ENCODE data around the gene SYT7.

The SYT7 gene

DNA sequence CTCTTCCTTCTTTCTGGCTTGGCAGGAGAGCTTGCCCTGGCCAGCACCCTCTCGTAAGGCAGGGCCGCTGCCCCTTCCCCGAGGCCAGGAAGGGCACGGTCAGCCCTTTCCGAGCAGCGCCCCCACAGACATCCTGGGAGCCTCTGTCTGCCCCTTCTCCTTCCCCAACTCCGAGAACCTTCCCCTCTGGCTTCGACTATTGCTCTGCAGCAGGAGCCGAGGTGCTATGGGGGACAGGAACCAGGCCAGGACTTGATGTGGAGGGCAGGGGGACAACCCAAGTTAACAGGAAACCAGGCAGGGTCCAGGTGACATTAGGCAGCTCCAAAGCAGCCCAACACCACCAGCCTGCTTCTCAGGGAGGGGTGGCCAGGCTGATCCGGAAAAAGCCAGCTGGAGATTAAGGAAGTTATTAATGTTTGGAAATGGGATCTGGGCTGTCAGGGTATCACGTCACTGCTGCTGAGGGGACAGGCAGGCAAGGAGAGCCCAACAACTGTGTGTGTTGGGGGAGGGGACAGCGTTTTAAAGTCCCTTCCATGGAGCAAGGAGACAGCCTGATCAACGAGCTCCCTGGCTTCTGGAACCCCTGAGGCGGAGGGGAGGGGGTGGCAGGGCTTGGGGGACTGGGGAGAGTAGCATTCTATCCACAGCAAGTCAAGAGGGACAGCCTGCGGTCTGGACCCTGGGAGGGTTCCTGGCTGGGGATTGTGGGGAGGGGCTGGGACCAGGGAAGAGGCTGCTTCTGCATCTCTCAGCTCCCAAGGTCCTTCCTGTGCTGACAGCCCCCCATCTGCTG lies 27.3 kb downstream of the SYT7 start:
- DNase-seq: peak; percentile 44

DNA sequence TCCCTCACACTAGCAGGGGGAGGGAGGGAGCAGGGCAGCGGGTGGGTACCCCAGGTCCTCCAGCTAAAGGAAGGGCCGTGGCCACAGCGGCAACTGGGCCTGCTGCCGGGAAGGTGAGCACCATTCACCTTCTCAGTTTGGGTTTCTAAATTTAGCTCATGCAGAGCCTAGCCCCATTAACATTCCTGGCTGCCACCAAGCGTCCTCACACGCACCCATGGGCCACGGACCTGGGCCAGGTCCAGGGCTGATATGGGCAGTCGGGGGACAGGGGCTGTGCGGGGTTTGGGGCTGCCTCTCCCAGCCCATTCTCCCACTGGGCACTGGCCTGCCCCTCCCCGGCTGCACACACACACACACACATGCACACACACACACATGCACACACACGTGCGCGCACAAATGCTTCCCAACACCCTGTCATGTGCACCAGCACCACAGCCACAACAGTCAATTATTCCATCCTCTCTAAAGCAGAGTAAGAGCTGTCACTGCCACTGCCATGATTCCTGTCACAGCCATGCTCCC lies 28.7 kb downstream of the SYT7 start:
- no peak for DNase-seq

DNA sequence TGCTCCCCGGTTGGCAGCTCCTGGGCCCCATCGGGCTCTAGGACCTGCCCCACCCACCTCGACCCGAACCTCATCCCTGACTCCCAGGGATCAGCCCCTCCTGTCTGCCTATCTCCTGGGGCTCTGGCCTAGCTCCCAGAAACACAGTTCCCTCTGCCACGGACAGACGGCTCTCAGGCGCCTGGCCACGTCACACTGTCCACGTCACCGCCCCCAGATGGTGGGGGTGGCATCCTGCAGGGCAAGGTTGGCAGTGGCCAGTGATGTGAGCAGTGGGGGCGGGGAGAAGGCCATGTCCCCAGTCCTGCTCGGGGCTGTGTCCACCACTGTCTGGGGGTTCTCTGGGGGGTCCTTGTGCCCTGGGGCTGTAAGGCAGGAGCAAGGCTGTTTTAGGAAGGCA lies 29.2 kb downstream of the SYT7 start:
- DNase-seq: no peak

DNA sequence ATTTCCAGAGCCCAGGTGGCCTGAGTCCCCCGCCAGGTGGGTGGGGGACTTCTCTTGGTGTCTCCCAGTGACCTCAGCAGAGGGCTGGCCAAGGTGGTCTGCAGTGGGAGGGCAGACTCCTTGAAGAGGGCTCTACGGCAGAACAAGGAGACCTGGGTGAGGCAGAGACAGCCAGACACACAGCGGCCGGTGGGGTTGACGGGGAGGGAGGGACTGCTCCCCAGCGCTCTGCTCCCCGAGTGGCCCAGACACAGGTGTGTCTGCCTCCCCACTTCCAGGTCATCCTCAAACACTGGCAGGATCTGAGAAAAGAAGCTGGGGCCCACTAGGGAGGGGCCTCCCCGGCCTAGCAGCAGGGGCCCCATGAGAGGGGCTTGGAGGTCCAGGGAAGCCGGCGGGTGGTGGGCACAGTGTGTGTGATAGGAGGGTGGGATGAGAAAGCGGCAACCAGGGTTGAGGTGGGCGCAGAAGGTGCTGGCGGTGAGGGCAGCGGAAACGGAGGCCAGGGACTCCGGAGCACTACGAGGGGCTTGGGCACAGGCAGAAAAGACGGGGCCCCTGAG lies 30.1 kb downstream of the SYT7 start:
- no peak for DNase-seq

DNA sequence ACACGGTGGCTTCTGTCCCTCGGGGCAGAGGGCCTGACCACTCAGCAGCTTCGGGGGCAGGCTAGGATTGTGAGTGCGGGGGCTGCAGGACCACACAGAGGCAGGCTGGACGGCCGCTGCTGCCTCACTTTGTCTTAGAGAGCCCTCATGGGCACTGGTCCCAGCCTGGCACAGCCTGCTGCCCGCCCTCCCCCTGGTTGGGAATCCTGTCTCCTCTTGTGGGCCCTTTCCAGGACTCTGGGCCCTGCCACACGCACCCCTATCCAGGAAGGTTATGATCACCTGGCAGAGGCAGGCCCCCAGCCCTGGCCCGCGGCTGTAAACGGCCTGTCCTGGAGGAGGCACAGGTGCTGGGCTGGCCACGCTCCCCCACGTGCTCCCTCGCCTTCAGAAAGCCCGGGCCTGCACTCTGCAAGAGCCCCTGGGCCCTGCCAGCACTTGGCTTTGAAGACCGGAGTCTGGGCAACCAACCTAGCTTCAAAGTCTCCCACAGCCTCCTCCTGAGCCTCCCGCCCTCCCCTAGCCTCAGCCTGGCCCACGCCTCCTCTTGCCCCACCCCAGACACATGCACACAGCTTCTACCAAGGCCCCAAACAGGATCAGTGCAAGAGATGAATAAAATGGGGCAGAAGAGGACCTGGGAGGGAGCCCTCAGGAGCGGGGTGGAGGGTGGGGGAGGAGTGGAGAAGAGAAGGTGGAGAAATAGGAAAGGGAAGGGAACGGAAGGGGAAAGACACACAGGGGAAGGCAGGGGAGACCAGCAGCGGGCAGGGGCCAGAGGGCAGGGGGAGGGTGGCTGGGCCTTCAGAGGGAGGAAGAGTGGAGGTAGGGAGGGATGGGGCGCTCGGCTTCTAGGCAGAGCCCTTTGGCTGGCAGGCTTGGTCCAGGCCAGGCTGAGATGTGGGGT lies 31.0 kb downstream of the SYT7 start:
- DNase-seq: no peak

DNA sequence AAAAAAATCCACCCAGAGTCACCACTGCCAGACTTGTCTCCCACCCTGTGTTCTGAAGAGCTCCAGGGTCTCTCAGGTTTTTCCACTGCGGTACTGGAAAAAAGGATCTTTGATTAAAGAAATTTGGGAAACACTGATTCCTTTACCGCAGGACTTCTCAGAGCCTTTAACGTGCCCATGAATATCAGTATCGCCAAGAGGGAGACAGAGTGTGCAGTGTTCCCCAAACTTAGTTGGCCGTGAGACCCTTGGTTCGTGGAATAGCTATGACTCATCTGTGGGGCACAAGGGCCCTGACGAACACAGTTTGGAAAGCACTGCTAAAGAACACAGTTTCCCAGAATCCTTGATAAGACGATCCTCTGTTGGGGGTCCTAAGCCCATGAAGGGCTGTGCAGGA lies 31.7 kb downstream of the SYT7 start:
- no peak for DNase-seq

DNA sequence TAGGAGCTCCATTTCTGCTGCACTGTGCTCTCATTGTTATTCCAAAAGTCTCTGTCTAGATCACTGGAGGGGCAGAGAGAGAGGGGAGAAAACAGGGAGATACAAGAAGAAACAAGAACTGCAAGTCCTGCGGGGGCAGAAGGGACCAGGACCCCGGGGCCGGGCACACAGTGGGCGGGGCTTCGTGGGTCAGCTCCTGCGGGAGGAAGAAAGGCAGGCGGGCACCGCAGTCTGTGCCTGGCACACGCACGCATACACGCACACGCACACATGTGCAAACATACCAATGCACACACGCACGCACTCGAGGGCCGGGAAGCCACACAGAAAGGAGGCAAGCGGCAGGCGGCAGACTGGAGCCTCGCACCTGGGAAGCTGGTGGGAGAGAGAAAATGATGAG lies 33.6 kb downstream of the SYT7 start:
- no peak for DNase-seq

DNA sequence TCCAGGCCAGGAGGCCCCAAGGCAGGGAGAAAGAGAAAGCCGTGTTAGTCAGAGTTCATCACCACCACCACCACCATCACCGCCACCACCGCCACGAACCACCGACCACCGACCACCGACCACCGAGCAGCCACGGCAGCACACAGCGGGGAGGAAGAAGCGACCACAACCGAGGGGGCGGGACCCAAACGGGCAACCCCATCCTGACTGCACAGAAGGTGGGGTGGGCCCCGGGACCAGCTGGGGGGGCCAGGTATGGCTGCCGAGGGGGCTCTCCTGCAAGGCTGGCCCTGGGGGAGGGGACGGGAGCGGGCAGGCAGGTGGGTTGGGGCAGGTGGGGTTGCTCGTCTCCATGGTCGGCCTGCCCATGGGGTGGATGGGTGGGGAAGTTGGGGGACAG lies 34.2 kb downstream of the SYT7 start:
- no peak for DNase-seq

DNA sequence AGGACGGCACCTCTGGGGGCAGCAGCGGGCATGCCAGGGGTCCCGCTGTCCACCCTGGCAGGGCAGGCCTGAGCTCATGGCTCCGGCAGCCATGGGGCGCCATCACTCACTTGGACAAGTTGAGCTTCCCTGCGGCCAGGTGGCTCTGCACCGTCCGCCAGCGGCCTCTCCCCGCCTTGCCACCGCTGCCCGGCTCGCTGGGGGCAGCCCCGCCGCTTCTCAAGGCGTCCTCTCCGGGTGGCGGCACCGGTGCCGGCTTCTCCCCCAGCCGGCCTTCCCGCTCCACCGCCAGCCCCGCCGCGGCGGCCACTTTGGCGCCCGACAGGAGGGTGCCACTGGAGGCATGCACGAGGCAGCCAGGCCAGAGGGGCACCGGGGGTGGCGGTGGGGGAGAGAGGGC lies 35.0 kb downstream of the SYT7 start:
- no peak for DNase-seq

DNA sequence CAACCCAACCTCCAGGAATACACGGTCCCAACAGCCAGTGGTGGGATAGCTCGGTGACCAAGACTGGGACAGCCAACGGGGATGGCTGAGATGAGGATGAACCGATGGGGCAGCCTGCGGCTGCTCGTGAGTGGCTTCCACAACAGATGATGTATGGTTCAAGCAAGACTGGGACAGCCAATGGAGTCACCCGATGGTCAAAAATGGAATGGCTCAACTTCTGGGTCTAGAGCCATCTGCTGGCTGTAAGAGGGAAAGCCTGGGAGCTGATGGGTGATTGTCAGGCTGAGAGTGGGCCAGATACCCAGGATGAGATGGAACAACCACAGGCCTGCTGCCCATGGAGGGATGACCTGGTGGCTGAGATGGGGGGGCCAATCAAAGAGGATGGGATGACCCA lies 35.5 kb downstream of the SYT7 start:
- no peak for DNase-seq

DNA sequence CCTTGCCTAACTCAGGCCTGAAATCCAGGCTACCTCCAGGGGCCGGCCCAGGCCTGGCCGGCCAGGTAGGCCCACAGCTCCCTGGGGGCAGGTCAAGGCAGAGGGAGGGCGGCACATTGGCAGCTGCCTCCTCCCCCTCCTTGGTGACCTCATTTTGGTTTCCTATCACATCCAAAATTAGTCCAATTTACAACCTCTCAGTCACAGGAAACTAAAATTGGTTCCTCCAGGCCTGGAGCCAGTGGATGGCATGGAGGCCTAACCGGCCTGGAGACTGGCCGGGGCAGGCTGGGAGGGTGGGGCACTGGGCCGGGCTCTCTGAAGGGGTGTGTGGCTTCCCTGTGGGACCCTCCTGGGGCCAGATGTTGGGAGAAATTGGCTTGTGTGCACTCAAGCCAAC lies 36.4 kb downstream of the SYT7 start:
- DNase-seq: no peak

DNA sequence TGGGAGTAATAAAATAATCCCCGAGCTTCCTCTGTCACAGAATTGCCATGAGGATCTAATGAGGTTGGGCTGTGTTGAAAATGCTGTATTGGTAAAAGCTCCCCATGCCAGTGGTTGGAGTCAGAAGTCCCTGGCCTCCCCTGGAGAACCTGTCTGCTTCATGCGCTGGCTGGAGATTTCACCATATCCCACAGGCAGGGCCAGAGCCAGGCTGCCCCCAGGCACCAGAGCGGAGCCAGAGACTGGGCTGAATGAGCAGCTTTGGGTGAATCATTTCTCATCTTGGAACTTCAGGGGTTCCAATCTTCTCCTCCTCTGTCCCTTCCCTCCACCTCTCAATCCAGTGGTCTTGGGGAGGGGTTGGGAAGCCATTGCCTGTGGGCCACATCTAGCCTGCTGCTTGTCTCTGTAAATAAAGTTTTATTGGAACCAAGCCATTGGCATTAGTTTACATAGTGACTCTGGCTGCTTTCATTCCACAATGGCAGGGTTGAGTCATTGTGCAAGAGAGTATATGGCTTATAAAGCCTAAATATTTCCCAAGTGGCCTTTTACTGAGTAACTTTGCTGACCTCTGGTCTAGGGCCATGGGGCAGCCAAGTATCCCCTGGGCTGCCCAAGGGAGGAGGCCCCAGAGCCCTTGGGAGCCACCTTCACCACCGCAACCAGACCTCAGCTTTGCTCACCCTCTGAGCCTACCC lies 37.1 kb downstream of the SYT7 start:
- DNase-seq: no peak

DNA sequence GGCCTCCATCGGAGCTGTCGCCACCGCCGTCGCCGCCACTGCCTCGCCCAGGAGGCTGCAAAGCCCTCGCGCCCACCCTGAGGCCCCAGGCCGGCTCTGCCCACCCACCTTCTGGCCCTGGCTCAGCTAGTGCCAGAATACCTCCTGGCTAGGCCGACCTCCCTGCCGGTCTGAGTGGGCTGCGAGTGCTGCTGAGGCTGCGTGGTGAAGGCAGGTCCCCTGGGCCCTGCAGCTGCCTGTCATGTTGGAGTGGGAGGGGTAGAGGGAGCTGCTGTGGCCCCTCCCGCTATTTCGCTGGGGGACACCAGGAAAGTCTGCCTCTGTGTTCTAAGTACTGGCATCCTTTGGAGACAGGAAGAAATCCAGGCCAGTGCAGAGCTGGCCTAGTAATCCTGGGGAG lies 38.2 kb downstream of the SYT7 start:
- DNase-seq: no peak

DNA sequence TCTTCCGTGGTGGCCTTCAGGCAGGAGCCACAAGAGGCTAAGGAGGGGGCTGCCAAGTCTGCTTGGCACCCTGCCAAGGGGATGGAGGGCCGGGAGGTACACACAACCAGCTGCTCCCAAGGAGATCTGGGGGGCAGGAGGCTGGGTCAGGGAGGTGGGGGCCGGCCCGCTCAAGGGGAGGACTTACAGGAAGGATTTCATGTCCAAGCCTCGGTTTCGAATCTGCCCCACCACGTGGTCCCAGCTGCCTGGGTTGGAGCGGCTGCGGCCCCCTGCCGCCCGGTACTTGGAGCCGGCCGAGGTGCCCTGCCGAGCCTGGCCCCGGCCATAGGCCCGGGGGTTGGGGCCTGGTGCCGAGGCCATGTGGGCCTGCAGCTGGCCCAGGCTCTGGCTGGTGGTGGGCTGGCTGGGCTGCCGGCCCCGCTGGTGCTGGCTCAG lies 38.8 kb downstream of the SYT7 start:
- peak; percentile 50 for DNase-seq

DNA sequence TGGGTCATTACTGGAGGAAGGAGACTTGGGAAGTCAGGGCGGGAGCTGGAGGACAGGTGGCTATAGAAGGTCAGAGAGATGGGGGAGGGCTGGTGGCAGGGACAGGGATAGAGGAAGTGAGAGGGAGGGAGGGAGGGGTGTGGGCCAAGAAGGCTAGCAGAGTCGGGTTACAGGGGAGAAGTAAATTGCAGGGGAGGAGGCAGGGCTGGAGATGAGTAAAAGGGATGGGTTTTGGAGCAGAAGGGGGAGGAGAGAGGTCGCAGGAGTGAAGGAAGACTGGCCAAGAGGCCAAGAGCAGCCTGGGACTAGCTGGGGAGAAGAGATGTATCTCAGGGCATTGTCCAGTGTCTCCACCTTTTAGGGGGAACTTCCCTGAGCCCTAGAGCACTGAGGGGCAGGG lies 39.3 kb downstream of the SYT7 start:
- DNase-seq: peak; percentile 65

DNA sequence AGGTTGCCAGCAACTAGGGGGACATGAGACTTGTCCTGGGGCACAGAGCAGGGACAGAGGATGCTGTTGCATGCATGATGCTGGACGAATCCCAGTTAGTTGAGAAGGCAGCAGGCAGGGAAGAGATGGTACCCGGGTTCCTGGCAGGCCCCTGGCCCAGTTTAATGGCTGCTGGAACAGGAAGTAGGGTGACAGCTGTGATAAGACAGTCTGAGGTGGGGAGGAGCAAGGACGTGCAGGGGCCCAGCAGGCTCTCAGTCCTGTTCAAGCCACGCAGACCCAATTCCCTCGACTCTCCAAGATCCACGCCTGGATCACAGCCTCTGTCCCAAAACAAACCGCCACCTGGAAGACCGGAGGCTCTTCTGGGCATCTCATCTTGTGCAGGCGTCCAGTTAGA lies 40.3 kb downstream of the SYT7 start:
- DNase-seq: no peak

DNA sequence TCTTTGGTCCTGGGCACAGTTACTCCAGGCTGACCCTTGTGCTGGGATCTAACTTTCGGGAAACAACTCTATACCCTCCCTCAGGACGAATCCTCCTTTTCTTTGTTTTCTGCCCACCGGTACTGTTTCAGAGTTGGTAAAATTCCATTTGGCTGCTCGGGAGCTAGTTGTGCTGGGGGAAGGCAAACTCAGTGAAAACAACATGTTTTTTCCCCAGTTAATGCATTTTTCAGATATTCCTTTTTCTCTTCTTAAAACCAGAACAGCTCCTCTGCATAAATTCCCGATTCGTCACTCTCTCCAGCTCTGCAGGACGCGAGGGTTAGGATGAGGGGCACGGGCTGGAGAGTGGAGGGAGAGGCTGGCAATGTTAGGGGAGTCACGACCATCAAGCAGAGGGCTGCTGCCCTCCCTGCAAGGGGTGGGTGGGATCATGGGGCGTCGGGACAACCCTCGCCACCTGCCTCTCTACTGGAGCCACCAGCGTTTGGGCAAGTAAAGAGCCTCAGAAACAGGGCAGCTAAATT lies 41.0 kb downstream of the SYT7 start:
- DNase-seq: no peak

DNA sequence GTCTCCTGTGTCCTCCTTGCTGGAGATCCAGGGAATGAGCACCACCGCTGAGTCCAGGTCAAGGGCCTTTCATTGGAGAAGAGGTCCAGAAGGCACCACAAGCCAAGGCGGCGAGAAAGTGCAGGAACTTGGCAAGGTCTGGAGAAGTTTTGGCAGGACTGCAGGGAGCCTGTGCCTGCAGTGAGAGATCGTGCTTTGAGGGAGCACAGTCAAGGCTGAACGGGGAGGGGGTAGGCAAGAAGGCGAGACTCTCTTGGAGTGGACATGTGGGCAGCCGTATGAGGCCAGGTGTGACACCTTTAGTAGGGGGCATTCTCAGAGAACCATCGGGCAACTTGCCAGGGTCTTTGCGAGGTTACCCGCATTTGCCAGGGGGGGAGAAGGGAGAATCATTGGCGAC lies 41.9 kb downstream of the SYT7 start:
- no peak for DNase-seq

DNA sequence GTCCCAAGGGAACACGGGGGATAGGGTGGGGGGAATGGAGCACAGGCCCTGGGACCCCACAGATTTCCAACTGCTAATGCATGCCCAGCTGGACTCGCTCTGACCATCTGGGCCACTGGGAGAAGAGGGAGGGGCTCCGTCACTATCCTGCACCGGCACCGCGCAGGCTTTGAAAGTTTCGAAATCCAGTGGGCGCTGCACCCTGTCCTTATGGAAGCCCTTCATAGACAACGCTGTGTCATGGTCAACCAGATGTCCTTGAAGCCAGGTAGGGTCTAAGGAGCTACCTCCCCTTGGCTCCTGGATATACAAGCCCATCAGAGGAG lies 42.3 kb downstream of the SYT7 start:
- DNase-seq: no peak

DNA sequence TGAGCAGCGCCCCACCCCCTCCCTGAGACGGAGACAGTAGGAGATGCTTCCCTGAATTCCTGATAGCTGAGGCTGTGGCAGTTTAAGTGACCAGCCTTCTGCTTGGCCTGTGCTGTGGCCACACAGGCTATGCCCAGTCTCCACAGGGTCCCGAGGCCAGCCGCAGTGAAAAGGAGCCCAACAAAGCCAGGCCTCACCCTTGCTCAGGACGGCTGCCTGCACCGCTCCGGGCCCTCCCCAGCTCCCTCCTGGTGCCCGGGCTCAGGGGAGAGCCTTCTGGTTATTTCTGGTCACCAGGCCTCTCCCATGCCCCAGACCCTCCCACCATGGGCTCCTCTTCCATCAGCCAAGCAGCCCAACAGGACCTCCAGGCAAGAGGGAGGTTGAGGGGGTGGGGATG lies 43.5 kb downstream of the SYT7 start:
- no peak for DNase-seq

DNA sequence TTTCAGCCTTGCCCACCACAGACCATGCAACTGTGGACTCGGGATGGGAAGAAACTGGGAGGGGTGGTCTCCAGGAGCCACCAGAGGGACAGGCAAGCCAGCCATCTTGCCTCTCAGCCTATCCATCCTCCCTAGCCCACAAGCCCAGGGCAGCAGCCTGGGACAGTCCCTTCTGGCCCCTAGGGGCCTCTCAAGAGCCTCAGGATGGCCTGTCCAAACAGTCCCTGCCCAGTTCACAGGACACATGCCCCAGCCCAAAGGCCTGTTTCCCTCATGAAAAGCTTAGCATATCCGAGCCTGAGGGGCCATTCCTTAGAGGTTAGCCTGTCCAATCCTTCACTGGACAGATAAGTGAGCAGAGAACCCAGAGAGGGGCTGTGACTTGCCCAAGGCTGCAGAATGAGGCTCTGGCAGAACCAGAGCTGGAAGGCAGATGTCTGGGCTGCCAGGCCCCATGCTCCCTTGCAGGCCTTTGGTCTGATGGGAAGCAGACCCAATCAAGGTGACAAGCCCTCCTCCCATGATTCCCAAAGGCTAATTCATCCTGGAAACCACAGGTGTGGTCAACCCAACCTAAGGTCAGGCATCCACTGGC lies 44.1 kb downstream of the SYT7 start:
- no peak for DNase-seq

DNA sequence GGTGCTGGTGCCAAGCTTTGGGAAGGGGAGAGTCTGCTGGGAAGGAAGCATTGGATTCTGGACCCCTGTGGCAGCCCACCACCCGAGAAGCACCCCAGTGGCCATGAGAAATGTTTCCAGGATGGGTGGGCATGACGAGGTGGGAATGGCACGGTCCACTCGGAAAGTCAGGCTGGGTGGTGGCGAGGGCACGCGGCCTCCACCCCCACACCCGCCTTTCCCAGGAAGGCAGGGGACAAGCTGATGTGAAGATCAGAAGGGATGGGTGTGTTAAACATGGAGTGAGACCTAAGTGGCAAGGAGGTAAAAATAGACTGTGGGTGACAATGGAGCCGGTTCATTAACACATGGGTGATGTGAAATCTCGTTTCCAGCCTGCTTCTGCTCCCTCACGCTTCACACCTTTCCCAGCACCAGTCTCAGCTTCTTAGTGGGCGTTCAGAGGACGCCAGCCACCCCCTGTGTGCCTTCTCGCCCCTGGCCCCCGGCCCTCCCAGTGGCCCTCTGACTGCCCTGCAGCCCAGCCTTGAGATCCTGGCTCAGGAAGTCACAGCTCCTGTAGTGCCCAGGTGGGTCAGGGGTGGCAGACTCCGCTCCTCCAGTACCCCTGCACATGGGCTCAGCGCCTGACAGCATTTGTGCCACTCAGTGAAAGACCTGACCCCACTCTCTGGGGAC lies 44.7 kb downstream of the SYT7 start:
- no peak for DNase-seq

Data from femur (tissue), 1 donor.